Stimulated activated CD8-positive, alpha-beta memory T cell treated with anti-CD3 and anti-CD28 coated beads, Interleukin-4, amount 100 ng/mL, for 4 hours (primary cell): Measurements from ENCODE around the gene NDOR1.
A peak's percentile ranks its signal among the peaks of the same experiment; 100 is the strongest.

Experiments used
- DNase-seq, 2 donors: peaks; one replicate each; pipeline ENCODE4 v3.0.0-alpha.2; 2020; ENCODE audit warnings: low read depth in 2 of 2, low spot score in 1 of 2

Gene NDOR1

DNA sequence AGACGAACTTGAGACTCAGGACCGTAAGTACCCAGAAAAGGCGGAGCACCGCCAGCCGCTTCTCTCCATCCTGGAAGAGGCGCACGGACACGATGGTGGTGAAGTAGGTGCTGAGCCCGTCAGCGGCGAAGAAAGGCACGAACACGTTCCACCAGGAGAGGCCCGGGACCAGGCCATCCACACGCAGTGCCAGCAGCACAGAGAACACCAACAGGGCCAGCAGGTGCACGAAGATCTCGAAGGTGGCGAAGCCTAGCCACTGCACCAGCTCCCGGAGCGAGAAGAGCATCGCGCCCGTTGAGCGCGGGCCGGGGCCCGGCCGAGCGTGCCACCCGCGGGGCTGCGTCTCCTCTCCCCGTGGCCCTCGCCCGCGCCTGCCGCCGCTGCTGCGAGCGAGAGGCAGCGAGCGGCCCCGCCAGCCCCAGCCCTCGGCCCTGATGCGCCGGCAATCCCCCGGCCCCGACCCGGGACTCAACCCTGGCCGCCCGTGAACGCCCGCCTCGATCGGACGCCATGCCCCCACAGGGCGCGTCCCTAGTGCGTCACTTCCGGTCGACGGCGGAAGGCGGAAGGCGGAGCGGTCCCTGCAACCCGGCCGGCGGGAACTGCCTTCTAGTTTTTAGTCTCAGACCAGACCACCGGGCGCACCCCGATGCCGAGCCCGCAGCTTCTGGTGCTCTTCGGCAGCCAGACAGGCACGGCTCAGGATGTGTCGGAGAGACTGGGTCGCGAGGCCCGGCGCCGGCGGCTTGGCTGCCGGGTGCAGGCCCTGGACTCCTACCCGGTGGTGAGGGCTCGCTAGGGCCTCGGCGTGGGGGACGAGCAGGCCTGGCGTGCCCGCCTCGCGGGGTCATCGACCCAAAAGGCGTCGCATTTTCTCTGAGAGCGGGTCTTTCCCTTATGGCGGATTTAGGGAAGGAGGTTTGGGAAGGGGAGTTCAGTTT lies at the start of gene NDOR1, which contains the start of gene TMEM203:
Gene NDOR1, plus strand, starts transcription at position 575 of the 944 bp plus-strand sequence. Its CDS starts 78 bp downstream, at position 653.
Gene TMEM203, minus strand, starts transcription at position 523 of the 944 bp plus-strand sequence. Its CDS starts 234 bp downstream, at position 289.
- peak; percentile 85 to 89 for DNase-seq

DNA sequence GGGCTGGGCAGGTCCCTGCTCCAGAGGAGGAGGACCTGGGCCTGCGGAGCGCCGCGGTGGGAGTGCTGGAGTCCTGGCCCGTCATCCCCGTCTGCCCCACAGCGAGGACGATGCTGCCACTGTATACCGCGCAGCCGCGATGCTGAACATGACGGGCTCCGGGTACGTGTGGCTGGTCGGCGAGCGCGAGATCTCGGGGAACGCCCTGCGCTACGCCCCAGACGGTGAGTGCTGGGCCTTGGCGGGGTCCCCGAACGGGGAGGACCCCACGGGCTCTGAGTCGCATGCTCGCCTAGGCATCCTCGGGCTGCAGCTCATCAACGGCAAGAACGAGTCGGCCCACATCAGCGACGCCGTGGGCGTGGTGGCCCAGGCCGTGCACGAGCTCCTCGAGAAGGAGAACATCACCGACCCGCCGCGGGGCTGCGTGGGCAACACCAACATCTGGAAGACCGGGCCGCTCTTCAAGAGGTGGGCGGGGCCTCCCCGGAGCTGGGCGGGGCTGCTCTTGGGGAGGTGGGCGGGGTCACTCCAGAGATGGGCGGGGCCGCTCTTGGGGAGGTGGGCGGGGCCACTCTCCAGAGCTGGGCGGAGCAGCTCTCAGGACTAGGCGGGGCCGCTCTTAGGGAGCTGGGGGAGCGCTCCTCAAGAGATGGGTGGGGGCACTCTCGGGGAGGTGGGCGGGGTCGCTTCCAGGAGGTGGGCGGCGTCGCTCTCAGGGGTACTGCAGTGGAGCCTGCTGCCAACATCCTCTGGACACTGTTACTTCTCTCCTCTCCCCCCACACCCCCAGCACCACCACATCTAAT lies 48.7 kb upstream of the NDOR1 start:
- DNase-seq, result peak; percentile 49 to 61

DNA sequence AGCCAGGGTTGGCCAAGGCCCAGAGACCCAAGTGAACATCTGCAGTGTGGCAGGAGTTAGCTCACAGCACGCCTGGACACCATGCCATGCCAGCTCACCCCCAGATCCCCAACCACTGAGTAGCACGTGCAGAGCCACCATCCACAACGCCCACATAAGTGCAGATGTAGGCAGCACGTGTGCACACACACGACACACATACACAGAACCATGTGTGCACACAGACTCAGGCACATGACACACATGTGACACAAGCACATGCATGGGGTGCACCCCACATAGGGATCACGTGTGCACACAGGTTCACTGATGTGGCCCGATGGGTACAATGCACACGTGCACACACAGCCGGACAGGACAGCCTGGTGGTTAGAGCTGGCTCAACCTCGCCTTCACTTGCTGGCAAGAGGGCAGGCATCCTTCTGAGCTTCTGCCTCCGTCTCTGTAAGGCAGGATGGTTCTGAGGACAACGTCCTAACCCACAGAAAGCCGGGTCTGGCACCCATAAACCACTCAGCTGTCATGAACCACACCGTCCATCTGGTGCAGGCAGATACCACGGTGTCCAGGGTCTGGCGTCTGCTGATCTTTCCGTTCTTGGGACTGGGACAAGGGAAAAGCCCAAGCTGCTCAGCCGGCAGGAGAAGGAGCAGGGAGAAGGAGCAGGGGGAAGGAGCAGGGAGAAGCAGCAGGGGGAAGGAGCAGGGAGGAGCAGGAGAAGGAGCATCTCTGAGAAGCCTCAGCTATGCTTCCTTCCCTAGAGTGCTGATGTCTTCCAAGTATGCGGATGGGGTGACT lies 47.7 kb upstream of the NDOR1 start:
- no peak for DNase-seq

DNA sequence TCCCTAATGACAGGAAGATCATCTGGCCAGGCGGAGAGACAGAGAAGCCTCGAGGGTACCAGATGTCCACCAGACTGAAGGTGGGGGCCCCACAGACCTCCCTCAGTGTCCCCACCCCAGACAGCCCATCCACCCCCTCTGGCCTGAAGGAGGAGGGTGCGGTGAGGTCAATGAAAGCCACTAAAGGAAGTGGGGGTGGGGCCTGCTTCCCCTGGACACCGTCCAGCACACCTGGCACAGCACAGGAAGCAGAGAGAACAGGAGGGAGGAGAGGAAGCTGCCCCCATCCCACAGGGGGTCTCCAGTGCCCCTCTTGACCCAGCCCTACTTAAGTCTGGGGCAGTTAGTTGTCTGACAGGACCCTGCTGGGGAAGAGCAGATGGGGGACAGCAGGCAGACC lies 46.9 kb upstream of the NDOR1 start:
- no peak for DNase-seq

DNA sequence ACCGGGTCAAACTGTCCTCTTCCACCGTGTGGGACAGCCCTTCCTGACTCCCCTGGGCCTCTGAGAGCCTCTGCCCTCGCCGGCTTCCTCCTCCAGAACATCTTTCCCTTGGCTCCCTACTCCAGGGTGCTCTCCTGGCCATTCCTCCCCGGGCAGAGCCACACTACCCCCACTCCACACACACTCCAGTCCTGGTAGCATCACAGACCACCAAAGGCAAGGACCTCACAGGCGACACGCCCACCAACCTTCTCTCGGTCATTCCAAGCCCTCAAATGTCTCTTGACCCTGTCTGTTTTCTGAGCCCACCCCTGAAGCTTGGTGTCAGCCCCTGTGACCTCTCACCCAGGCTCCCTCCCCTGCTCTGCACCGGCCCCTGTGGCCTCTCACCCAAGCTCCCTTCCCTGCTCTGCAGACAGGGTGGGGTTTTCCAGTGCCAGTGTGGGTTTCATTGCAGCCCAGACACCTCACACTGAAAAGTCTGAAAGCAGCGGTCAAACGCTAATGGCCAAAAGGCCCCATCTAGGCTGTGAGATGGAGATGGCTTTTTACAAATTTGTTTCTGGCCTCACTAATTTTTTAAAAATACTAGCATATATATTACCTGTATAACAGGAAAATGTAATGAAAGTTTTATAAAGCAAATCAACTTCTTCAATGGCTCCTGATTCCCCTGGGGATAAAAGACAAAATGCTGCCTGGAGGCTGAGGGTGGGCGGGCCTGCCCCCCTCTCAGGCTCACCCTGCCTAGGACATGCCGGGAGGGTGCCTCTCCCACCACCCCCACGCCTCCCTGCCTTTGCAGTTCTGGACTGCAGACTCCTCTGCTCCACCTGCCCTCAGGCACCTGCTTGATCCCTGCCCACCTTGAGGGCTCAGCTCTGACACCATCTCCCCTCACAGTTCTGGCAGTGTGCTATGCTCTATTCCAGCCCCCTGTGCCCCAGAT lies 46.1 kb upstream of the NDOR1 start:
- DNase-seq, result no peak

DNA sequence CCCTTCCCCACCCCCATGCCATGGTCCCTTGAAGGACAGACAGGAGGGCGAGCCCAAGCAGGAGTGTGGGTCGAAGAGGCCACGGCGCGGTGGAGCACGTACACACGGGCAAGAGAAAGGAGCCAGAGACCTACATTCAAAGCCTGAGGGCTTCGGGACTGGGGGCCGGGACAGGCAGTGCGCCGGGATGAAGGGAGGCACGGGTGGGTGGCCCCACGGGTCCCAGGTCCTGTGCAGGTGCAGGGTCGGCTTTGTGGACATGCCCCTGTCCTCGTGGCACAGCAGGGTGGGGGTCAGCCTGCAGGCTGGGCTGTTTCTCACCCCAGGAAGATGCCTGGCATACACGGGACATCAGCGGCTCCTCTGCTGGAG lies 45.5 kb upstream of the NDOR1 start:
- DNase-seq, result no peak

DNA sequence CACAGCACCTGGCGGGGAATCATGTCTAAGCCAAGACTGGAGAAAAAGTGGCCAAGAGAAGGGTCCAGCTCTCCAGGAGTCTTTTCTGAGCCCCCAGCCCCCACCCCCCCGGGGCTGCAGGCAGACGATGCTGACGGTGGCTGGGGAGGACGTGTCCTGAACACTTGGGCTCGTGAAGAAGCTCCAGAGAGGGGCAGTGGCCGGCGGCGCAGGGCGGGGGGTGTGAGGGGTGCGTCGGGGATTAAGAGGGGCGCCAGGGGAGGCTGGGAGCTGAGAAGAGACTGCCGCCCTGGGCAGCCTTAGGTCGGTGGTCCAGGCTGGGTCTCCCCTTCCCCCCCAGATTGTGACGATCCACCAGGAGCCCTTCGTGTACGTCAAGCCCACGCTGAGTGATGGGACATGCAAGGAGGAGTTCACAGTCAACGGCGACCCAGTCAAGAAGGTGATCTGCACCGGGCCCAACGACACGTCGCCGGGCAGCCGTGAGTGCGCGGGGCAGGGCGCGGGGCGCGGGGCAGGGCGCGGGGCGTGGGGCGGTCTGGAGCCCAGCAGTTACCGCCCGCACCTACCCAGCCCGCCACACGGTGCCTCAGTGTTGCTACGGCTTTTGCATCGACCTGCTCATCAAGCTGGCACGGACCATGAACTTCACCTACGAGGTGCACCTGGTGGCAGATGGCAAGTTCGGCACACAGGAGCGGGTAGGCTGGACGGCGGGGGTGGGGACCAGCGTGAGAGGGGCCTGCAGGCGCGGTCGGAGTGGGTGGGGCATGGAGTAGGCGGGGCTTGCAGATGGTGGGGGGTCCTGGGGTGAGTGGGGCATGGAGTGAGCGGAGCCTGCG lies 44.6 kb upstream of the NDOR1 start:
- DNase-seq, result no peak

DNA sequence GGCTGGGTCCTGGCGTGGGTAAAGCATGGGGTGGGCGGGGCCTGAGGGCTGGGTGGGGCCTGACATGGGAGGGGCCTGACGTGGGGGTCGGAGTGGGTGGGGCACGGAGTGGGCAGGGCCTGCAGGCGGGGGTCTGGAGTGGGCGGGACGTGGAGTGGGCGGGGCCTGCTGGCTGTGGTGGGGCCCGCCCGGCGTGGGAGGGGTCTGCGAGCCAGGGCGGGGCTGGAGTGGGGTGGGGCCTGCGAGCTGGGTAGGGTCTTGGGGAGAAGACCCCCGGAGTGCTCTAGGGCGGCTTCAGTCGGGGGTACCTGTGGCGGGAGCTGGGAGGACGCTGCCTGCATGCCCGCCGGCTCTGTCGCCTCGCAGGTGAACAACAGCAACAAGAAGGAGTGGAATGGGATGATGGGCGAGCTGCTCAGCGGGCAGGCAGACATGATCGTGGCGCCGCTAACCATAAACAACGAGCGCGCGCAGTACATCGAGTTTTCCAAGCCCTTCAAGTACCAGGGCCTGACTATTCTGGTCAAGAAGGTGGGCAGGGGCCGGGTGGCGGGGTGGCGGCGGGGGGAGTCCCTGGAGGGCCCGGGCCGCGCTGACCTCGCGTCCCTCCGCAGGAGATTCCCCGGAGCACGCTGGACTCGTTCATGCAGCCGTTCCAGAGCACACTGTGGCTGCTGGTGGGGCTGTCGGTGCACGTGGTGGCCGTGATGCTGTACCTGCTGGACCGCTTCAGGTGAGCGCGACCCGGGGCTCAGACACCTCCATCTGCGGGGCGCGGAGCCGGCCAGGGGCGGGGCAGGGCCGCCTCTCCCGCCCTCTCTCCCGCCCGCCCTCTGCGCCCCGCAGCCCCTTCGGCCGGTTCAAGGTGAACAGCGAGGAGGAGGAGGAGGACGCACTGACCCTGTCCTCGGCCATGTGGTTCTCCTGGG lies 43.7 kb upstream of the NDOR1 start:
- DNase-seq, result no peak

DNA sequence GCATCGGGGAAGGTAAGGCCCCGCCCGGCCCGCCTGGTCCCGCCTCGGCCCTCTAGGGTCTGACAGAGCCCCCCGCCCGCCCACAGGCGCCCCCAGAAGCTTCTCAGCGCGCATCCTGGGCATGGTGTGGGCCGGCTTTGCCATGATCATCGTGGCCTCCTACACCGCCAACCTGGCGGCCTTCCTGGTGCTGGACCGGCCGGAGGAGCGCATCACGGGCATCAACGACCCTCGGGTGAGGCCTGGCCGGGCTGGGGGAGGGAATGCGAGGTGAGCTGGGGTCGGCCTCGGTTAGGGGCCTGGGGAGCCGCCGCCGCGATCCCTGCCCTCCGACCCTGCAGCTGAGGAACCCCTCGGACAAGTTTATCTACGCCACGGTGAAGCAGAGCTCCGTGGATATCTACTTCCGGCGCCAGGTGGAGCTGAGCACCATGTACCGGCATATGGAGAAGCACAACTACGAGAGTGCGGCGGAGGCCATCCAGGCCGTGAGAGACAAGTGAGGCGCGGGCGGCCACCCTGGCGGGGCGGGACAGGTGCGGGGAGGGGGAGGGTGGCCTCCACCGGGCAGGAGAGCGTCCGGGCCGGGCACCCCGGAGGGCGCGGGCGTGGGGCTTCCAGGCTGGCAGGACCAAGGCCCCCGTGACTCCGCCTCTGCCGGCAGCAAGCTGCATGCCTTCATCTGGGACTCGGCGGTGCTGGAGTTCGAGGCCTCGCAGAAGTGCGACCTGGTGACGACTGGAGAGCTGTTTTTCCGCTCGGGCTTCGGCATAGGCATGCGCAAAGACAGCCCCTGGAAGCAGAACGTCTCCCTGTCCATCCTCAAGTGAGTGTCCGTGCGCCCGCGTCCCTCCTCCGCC lies 42.8 kb upstream of the NDOR1 start:
- DNase-seq, result no peak

DNA sequence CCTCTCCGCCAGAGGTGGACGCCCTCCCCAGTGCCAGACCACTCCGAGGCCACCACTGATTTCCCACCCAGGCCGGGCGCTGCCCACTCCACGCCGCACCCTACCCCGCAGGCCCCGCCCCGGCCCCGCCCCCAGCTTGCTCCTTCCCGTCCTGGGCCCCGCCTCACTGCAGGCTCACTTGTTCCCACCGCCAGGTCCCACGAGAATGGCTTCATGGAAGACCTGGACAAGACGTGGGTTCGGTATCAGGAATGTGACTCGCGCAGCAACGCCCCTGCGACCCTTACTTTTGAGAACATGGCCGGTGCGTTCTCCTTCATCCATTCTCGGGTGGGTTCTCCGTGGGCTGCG lies 42.2 kb upstream of the NDOR1 start:
- no peak for DNase-seq

DNA sequence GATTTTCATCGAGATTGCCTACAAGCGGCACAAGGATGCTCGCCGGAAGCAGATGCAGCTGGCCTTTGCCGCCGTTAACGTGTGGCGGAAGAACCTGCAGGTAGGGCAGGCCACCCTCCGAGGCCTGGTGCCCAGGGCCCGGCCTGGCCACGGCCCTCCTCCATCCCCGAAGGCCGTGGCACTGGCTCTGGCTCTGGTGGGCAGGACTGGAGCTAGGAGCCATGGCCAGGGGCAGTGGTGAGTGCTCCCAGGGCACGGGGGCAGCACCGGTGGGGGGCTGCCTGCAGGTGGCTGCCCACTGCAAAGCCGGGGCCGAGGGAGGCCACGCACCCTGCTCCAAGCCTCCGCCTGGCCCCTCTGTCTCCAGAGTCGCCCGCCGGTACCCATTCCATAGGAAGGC lies 41.7 kb upstream of the NDOR1 start:
- DNase-seq, result no peak

DNA sequence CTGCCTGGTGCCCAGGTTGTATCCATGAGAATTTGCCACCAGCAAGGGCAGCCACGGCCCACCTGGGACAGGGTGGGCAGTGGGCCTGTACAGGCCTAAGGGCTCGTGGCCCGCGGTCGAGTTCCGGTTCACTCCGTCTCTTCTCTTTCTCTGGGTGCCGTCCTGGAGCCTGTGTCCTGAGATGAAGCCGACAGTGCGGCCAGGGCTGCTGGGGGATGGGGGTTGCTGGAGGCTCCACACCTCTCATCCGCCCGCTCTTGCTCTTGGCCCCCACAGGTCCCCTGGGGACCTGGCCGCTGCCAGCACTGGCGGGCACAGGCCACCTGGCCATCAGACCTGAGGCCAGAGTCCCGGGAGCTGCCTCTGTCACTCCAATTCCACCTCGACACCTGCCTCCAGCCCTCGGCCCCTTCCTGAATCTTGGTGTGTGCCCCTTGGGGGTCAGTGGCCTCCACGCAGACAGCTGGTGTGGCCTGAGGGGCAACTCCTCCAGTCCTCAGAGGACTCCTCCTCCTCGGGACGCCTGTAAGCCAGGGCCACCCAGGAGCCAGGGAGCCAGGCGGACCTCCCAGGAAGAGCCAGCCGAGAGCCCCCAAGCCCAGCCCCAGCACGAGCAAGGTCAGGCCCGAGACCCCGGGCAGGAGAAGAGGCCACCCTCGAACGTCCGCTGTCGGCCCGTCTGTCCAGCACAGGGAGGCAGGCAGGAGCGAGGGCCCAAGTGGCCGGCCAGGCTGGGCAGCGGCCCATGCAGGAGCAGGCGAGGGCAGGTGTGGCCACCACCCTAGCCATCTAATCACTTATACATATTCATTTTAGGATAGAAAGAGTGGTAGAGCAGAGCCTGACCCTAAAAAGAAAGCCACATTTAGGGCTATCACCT lies 40.9 kb upstream of the NDOR1 start:
- no peak for DNase-seq

DNA sequence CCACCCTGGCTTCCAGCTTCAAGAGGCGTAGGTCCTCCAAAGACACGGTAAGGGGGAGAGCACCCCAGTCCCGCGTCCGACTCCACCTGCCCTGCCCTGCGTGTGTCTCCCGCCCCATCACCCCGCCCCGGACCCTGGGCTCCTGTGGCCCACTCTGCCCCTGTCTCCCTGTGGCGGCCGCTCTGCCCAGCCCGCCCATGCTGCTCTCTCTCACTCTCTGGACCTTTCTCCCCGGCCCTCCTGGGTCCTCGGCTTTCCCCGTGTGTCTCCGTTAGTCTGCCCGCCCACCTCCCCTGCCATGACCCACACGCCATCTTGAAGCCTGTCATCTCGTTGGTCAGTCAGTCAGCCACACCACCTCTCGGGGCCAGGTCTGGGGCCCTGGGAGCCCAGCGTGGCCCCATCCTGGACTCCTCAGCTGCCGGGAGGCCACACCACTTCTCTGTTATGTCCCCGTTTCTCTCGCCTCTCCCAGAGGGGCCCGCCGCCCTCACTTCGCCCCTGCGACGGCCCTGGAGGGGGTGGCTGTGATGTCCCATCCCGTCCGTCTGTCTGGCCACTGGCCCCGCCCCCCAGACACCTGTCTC lies 40.2 kb upstream of the NDOR1 start:
- no peak for DNase-seq

DNA sequence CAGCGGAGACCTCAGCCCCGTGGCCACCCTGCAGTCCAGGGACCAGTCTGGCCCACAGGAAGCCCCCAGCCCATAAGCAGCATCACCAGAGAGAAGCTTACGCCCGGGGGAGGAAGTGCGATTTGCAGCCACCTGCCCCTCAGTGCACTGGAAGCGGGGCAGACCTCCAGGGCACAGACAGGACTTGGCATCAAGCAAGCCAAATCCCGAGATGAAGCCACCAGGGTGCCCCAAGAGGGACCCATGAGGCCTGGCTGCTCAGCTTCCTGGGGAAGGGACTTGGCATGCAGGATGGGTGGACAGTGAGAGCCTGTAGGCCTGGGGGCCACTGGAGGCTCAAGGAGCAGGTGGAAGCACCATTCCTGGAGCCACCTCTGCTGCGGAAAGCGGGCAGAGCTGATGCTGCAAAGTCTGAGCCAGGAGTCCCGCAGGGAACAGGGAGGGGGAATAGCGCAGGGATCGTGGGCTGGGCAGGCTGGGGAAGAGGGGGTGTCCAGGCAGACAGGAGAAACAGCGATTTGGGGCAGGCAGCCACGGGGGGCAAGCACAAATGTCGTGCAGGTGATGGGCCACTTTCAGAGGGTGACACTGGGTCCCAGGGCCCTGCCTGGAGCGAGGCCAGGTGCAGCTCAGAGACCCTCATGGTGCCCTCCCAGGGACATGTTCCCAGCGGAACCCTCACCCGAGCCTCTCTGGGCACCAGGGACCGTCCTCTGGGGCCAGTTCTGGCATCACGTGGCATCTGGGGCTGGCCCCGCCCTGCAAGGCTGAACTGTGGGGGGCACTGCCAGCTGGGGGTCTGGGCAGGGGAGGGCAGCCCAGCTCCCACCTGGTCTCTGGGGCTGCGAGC lies 38.9 kb upstream of the NDOR1 start:
- no peak for DNase-seq

DNA sequence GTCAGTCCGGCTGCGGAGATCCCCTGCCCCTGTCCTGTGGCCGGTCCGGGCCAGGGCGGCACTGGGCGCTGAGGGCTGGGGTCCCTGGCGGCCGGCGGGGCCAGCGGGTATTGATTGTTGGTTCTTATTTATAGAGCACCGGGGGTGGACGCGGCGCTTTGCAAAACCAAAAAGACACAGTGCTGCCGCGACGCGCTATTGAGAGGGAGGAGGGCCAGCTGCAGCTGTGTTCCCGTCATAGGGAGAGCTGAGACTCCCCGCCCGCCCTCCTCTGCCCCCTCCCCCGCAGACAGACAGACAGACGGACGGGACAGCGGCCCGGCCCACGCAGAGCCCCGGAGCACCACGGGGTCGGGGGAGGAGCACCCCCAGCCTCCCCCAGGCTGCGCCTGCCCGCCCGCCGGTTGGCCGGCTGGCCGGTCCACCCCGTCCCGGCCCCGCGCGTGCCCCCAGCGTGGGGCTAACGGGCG lies 38.2 kb upstream of the NDOR1 start:
- no peak for DNase-seq
